H1 (cell line): Measurements from ENCODE around the gene CROCC2. TPM values are rescaled to one million over a fixed set of nuclear protein-coding genes. Genes with fewer than 3 reads are reported as not detected.

Experiments
- CBX5 ChIP-seq: fragments of 300-800, 300-1000 bp; sonication (generic); IDR thresholded peaks from 2 replicates; pipeline ENCODE4 v1.7.1; 2016; ENCODE audit warnings: antibody characterized with exemption, low read length, low read depth
- CEBPB ChIP-seq: IDR thresholded peaks from 2 replicates; pipeline ENCODE4 v1.6.1; 2012; ENCODE audit warnings: low read depth, low read length
- CHD7 ChIP-seq: fragments of 300-600 bp; sonication (generic); IDR thresholded peaks from 2 replicates; pipeline ENCODE4 v1.7.1; 2012; ENCODE audit warnings: low read length, moderate library complexity, mild to moderate bottlenecking, inconsistent platforms; ENCODE audit not compliant: insufficient replicate concordance
- GABPA ChIP-seq: IDR thresholded peaks from 2 replicates; pipeline ENCODE4 v1.6.1; 2011; ENCODE audit warnings: mild to moderate bottlenecking, low read length, moderate library complexity, borderline replicate concordance; ENCODE audit not compliant: insufficient read depth
- HDAC2 ChIP-seq, 2 experiments: fragments of 300-600 bp in 1 of 2; sonication (generic) in 1 of 2; IDR thresholded peaks; 2 replicates each; pipeline ENCODE4 v1.6.1; 2011 to 2012; ENCODE audit warnings: low read depth in 2 of 2, low read length in 2 of 2, mild to moderate bottlenecking in 2 of 2, moderate library complexity in 2 of 2, borderline replicate concordance in 1 of 2, inconsistent platforms in 1 of 2
- KDM5A ChIP-seq: fragments of 200-600 bp; IDR thresholded peaks from 2 replicates; pipeline ENCODE4 v1.7.1; 2012; ENCODE audit warnings: mild to moderate bottlenecking, low read length, inconsistent platforms, mixed read lengths
- MAX ChIP-seq: IDR thresholded peaks from 2 replicates; pipeline ENCODE4 v1.6.1; 2012; ENCODE audit warnings: inconsistent platforms
- RNF2 ChIP-seq: fragments of 200-900, 300-1000 bp; sonication (generic); IDR thresholded peaks from 2 replicates; pipeline ENCODE4 v1.7.1; 2016; ENCODE audit warnings: borderline replicate concordance, low read depth, mild to moderate bottlenecking, antibody characterized with exemption, low read length; ENCODE audit not compliant: poor library complexity, severe bottlenecking; ENCODE audit errors: missing control alignments
- SIN3A ChIP-seq, 2 experiments: IDR thresholded peaks in 1 of 2; conservative IDR thresholded peaks in 1 of 2; 2 replicates each; pipeline ENCODE4 v1.6.1; 2011 to 2012; ENCODE audit warnings: low read length in 2 of 2, improper control_type of control experiment in 1 of 2, low read depth in 1 of 2, mild to moderate bottlenecking in 1 of 2
- SP1 ChIP-seq: IDR thresholded peaks from 2 replicates; pipeline ENCODE4 v1.6.1; 2011; ENCODE audit warnings: low read depth, low read length
- TEAD4 ChIP-seq: IDR thresholded peaks from 2 replicates; pipeline ENCODE4 v1.6.1; 2012; ENCODE audit warnings: low read depth, low read length, inconsistent platforms, mixed read lengths
- polyA plus RNA-seq, 7 experiments: library from polyadenylated mRNA; depleted of rRNA in 3 of 7; stranded (reverse) in 5 of 7; unstranded in 2 of 7; fragments of >200 nt in 5 of 7; fragments of 200-250 nt in 2 of 7; gene quantifications; 1 replicate in 5 of 7; 2 replicates in 1 of 7; 4 replicates in 1 of 7; pipeline versions ENCODE4 v1.2.1 to v1.2.3, GENCODE V29; 2011 to 2013; ENCODE audit warnings: missing spikeins in 2 of 7, mixed read lengths in 2 of 7
- total RNA-seq: library from RNA; stranded (reverse); fragmentation: NEBNext Ultra II Directional; extraction: Animal tissue kit (Norgen Biotek cat#: 25700); gene quantifications from 2 replicates; pipeline ENCODE4 v1.2.1, GENCODE V29; 2021

Gene CROCC2
- total and polyA plus RNA-seq, 2 of the 8 experiments (the other 6 are each of a cell fraction or from before 2014, with no cell fraction given), result not detected

GRCh38 chr2:240892925-240893324, 13.2 kb upstream of the CROCC2 start (continued):
- no peak for TF ChIP-seq CHD7
- TF ChIP-seq KDM5A, result no peak
- no peak for TF ChIP-seq MAX
- TF ChIP-seq CEBPB, result no peak
- no peak for TF ChIP-seq HDAC2 (IDR thresholded peaks at IDR 0.05; ENCODE audit: borderline replicate concordance in 1 of 2, low read depth in 2 of 2, low read length in 2 of 2)
- TF ChIP-seq SIN3A (conservative IDR thresholded peaks at IDR 0.05 in 1 of 2, IDR thresholded peaks at IDR 0.05 in 1 of 2; ENCODE audit: low read depth in 1 of 2, low read length in 2 of 2), result no peak
- TF ChIP-seq SP1, result no peak
- TF ChIP-seq CBX5, result no peak
- no peak for TF ChIP-seq GABPA
- no peak for TF ChIP-seq RNF2
- no peak for TF ChIP-seq TEAD4
